NCI-H2196 (cell line): ENCODE data around the gene GET4.
A peak's percentile ranks its signal among the peaks of the same experiment; 100 is the strongest.
"Not testable (repeated sequence)": the region's sequence is repeated elsewhere in the genome, so short reads cannot be mapped to it uniquely, and the experiment has no call there.

Experiments used
- DNase-seq: peaks from one replicate; lab custom pipeline; 2025; ENCODE audit not compliant: unreplicated experiment; lab: John Stamatoyannopoulos, UW

Gene GET4

DNA sequence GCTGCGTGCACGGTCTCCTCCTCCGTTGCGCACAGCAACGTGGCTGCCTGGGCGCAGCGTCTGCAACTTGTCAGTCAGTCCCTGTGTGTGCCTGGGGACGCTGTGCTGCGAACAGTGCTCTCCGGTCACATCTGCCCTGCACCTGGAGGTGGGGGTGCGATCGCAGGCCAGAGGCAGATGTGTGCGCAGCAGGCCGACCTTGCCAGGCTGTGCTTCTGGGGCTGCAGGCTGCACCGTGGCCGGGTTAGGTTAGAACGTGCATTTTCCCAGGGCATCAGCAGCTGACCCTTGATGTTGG, 8.2 kb upstream of the GET4 start:
- DNase-seq, result no peak

GRCh38 chr7:869348-869747, 7.0 kb upstream of the GET4 start:
- no peak for DNase-seq

DNA sequence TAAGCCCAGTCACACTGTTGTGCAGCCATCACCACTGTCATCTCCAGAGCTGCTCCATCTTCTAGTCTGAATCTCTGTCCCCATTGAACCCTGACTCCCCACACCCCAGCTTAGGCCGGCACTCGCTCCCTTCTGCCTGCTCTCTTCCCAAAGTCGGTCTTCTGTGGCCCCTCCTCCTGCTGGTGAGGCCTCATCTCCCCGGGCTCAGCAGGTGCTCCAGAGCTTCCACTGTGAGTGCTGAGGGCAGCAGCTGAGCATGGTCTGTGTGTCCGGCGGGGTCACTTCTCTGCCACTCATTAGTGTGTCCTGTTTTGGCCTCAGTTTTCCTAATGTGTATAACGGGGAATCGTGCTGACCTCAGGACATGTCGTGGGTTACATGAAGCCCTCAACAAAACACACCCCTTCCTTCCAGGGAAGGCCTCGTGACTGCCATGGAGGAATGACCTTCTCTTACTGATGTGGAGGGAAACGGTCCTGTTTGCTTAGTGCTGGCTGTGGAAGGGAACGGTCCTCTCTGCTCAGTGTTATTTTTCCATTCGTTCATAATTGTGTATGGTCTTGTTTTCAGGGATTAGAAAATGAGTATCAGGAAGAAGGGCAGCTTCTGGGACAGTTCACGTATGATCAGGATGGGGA, 4.3 kb upstream of the GET4 start:
- DNase-seq, result no peak

DNA sequence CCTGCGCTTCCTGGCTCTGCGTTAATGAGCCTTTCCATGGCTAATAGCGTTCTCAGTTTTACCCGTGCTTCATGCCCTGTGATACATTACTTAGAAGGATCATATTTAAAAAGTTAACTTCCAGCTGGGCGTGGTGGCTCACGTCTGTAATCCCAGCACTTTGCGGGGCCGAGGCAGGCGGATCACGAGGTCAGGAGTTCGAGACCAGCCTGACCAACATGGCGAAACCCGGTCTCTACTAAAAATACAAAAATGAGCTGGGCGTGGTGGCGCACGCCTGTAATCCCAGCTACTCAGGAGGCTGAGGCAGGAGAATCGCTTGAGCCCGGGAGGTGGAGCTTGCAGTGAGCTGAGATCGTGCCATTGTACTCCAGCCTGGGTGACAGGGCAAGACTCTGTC, 3.7 kb upstream of the GET4 start:
- not testable (repeated sequence) for DNase-seq

DNA sequence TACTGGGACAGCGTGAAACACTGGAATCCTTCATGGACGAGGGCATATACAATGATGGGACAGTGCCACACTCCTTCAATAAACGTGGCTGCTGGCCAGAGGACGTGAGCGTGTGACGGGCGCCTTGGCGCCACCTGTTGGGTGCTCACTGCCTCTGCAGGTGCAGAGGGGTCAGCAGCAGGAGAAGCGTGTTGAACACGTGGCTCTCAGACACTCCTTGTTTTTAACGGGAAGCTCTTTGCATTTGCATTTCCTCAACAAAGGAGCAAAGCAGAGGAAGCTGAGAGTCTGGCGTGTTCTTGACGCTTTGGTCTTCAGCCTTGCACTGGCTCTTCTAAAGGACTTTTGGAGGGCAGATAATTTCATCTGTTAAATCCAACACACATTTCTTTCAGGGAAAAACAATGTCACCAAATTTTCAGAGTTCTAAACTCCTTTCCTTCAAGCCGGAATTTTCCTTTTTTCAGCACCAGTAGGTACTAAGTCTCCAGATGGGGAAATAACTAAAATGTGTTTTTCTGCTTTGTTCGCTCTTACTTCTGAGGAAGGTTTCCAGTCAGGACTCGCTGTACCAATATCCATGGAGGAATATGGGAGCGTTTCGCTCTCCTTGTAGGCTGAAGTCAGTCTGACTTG, 2.9 kb upstream of the GET4 start:
- DNase-seq, result peak; percentile 94

- no peak for DNase-seq
Measured at GRCh38 chr7:874031-874749, 2.2 kb upstream of the GET4 start.

DNA sequence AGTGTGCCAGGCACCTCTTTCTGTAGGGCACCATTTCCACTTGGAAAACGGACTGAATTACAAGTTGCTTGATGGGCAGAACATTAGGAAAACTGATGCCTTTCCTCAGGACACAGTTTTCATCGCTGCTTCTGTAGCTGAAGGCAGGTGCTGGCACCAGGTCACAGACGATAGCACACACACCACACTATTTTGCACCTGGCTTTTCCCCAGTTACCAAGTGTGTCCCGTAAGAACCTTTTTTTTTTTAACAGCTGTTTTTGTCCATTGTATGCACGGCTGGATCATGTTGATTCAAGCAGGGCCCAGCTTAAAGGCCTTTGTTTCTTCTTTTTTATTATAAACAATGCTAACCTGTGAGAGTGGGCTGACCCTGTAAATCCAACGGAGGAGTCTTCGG, 1.3 kb upstream of the GET4 start:
- DNase-seq, result peak; percentile 53

GRCh38 chr7:875476-876076, 778 bp upstream of the GET4 start:
- peak; percentile 45 for DNase-seq

DNA sequence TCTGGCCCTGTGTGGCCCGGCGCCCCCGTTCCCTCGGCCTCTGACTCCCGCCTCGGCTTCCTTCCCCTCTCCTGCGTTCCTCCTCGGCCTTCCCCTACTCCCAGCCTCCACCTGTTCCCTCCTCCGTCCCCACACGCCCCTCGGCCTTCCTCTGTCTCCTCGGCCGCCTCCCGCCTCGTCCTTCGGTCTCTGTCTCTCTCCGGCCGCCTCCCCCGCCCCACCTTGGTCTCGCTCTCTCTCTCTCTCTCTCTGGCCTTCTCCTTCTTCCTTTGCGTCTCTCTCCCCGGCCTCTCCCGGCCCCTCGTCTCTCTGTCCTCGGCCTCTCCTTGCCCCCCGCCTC, 588 bp downstream of the GET4 start:
- DNase-seq, result no peak

DNA sequence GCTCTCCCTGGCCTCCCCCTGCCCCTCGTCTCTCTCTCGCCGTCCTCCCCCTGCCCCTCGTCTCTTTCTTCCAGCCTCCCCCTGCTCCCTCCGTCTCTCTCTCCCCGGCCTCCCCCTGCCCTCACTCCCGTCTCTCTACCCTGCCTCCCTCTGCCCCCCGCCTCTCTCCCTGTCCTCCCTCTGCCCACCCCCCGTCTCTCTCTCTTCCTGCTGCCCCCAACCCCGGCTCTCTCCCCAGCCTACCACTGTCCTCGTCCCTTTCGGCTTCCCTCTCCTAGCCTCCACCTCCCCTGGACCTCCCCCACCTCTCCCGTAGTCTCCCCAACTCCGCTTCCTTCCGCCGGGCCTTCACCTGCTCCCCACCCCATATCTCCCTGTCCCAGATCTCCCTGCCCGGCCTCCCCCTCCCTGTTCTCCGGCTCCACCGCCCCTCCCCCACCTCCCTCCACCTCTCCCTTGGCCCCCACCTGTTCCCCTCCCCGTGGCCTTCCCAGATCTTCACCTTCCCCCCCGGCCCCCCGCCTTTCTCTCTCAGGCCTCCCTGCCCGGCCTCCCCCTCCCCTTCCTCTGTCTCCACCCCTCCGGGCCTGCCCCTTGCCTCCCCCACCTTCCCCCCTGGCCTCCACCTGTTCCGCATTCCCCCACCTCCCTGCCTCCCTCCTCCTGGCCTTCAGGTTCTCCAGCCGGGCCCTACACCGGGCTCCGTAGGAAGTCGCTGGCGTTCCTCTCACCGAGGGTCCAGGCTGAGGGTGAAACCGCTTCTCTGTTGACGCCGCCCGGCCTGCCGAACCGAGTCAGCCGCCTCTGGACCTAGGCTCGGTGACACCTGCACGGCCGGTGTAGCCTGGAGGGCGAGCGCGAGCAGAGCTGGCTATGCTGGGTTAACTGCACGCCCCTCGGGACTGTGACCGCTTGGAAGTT, 1.2 kb downstream of the GET4 start:
- DNase-seq, result peak; percentile 45

DNA sequence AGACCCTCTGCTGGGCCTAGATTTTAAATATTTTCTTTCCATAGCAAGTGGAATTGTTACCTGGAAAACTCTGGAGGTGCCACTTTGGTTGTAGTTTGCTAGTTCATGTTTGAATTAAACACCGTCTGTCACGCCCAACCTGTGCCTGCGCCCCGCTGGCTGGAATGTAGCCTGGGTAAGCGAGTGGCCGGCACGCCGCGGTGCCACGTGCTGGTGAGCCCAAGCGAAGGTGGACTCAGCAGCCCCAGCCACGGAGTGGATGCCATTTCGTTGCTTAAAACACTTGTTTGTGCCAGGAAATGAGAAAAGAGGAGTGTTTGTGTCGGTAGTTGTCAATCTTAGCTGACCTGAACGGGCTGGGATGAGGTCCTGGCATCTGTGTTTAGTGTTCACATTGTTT, 2.7 kb downstream of the GET4 start:
- no peak for DNase-seq

DNA sequence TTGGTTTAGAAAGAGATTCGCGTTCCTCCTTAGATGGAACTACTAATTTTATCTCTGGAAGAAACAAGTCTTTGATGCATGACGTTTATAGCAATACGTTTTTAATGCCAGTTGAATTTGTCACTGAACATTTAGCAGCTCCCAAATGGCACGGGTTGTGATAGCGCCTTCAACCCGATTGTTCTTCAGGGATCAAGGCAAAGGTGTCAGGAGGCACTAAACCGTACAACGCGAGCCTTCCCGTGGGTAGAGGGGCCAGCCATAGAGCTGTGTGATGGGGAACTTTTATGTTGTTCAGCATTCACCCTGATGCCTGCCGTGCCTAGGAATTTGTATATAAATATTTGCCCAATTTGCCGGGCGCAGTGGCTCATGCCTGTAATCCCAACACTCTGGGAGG, 3.4 kb downstream of the GET4 start:
- DNase-seq, result no peak

DNA sequence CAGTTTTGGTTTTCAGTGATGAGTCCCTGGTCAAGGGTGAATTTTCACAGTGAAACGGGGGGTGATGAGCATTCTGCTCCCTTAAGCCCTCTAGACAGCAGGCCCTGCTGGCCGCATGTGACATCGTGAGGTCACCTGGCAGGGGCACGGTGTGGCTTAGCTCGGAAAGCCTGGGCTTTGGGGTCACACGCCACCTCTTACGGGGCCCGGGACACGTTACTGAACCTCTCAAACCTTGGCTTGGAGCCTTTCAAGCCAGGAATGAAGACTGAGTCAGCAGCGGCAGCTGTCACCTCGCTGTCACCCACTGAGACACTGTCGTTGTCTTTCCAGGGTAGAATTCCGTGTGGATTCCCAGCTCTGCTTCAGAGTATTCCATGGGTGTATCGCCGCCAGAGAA, 4.1 kb downstream of the GET4 start:
- DNase-seq, result no peak

DNA sequence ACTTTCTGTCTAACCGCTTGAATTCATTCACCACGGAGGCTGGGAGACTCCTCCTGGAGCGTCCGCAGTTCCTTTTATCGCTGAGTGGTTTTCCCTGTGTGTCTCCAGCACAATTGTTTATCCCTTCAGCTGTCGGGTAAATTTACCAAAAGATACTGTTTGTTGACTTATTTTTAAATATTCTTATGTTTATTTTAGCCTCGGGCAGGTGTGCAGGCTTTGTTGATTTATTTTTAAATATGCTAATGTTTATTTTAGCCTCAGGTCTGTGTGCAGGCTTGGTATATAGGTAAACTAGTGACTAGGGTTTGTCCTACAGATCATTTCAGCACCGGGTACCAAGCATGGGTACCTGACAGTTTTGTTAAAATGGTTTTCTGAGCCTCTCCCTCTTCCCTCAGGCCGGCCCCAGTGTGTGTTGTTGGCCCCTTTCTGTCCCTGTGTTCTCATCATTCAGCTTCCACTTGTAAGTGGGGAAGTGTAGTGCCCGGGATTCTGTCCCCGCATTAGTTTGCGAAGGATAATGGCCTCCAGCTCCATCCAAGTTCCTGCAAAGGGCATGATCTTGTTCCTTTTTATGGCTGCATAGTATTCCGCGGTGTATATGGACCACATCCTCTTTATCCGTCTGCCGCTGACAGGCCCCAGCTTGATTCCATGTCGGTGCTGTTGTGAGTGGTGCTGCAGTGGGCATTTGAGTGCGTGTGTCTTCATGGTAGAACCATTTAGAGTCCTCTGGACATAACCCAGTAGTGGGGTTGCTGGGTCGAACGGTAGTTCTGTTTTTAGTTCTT, 5.3 kb downstream of the GET4 start:
- DNase-seq, result no peak

DNA sequence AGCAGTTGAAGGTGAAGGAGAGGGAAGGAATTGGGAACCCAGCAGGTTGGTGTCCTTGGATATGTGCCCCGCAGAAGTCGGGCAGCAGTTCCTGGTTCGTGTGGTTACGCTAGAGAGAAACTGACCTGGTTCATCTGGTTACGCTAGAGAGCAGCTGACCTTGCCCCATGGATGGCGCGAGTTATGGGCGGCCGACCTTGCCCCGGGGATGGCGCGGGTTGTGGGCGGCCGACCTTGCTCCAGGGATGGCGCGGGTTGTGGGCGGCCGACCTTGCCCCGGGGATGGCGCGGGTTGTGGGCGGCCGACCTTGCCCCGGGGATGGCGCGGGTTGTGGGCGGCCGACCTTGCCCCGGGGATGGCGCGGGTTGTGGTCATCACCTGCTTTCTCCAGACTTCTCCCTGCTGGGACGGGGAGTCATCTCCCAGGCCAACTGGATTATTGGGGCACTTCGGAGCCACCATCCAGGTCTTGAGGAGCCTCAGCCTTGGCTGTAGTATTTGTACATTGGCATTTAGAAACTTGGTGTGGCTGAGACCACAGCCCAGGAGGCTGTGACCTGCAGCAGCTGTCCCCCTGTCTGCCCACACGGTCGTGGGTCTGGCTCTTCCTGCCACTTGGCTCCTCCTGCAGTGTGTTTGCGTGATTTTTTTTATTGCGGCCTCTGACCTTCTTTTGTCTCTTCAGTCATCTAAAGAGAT, 6.1 kb downstream of the GET4 start:
- no peak for DNase-seq

- DNase-seq, result peak; percentile 51
Measured at GRCh38 chr7:883055-884021, 7.0 kb downstream of the GET4 start.

DNA sequence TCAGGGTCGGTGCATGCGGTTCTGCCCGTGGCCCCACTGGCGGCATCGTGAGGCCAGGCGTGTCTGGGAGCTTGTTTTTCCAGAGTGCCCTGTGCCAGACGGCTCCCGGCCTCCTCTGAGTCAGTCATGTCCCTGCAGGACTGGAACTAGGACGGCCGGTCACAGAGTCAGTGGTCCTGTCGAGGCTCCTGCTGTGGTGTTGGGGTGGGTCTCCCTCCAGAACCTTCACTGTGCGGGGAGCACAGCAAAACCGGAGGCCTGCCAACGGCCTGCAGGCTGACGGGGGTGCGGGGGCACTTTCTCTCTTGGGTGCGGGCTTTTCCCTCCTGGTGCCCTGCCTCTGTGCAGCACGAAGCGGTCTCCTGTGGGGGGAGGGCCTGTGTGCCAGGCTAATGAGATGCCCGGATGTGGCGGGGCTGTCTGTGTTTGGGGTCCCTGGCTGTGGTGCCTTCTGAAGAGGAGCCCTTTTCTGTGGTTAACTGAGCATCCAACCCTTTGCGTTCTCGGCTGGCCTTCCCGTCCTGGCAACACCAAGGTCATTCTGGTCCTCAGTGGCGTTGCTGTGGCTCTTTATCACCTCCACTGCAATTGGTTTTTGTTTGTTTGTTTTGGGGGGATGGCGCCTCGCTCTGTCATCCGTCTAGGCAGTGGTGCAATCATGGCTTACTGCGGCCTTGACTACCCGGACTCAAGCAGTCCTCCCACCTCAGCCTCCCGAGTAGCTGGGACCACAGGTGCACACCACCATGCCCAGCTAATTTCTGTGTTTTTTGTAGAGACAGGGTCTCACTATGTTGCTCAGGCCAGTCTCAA, 8.0 kb downstream of the GET4 start:
- DNase-seq, result no peak
